Measurements from ENCODE around the gene CHRM2.

Gene CHRM2

GRCh38 chr7:136870866-136871487, 2.5 kb downstream of the CHRM2 start:
- intact Hi-C loops (cut with DNase I; ENCODE audit: low total_unique reads) = no loop called here
- no peak for TF ChIP-seq CTCF (IDR thresholded peaks at IDR 0.05)
- Histone ChIP-seq H3K27ac (no peak overlapping the region), H3K4me3 (peak overlapping the region in 1 of 2 donors; percentile 26), H3K27me3 (peaks cover 0 to 44% of the 10 kb centered on the region in 2 donors), H3K4me1 (peaks cover 0 to 31% (median 25%) of the 10 kb centered on the region in 4 donors), H3K9me3 (no peaks in the 10 kb centered on the region), H3K36me3 (no peaks in the 10 kb centered on the region)
- DNase-seq = no peak

DNA sequence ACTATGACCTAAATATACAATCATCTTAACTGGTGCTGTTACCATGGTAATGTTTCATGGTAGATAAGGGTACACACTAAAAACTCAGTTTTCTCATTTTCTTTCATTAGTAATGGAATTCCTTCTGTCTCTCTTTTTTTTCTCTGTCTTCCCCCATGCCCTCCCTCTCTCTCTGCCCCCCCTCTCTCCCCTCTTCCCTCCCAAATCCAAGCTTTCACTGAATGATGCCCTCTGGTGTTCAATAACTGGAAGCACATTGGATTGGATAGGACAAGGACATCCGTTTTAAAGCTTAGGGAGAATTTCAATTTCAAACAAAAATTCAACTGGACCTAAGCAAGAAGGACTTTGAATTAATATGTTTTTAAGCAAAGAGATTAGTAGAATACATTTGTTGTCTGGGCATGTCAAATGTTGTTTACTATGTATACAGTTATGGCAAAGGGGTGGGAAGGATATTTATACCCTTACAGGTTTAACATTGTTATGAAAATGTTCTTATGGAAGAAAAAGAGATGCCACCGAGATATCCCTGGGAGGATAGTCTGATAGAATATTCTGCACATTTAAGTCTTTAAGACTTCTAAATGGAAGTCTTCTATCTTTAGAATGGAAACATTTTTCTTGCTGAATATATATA, 6.1 kb downstream of the CHRM2 start:
- Histone ChIP-seq H3K36me3 (no peaks in the 10 kb centered on the region), H3K9me3 (no peaks in the 10 kb centered on the region), H3K27ac (no peak overlapping the region), H3K4me3 (no peak overlapping the region), H3K4me1 (peaks cover 0 to 20% (median 16%) of the 10 kb centered on the region in 4 donors), H3K27me3 (peaks cover 0 to 28% of the 10 kb centered on the region in 2 donors)
- TF ChIP-seq CTCF (IDR thresholded peaks at IDR 0.05) = no peak
- intact Hi-C loops (cut with DNase I; ENCODE audit: low total_unique reads) = no loop called here
- no peak for DNase-seq

GRCh38 chr7:136877509-136877908, 9.1 kb downstream of the CHRM2 start:
- peaks cover 0 to under 1% of the 10 kb centered on the region in 2 donors for H3K27me3 ChIP-seq
- TF ChIP-seq CTCF (IDR thresholded peaks at IDR 0.05) = no peak
- no peaks in the 10 kb centered on the region for H3K4me1 ChIP-seq
- DNase-seq = no peak
- intact Hi-C loops (cut with DNase I; ENCODE audit: low total_unique reads) = no loop called here
- no peak overlapping the region for H3K4me3 ChIP-seq
- H3K9me3 ChIP-seq = no peaks in the 10 kb centered on the region
- no peak overlapping the region for H3K27ac ChIP-seq
- H3K36me3 ChIP-seq = no peaks in the 10 kb centered on the region

DNA sequence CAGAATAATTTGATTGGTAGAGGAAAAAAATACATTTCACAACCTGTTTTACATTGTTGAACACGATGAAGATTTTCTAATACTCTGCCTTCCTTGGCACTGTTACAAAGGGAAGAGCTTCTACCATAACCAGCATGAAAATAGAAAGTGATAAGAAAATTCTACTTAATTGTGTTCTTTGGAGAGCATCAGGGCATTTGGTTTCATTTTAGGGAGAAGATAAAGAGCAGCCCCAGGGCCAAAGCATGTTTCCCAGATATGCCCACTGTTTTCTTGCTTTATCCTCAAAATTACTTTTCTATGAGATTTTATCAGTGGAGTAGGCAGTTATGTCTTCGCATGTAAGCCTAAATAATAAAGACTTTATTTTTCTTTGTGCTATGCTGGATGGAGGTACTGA, 9.5 kb downstream of the CHRM2 start:
- TF ChIP-seq CTCF (IDR thresholded peaks at IDR 0.05) = no peak
- H3K27ac ChIP-seq = no peak overlapping the region
- H3K4me3 ChIP-seq = no peak overlapping the region
- intact Hi-C loops (cut with DNase I; ENCODE audit: low total_unique reads) = no loop called here
- DNase-seq = no peak
- H3K4me1 ChIP-seq = no peaks in the 10 kb centered on the region
- H3K36me3 ChIP-seq = no peaks in the 10 kb centered on the region
- H3K27me3 ChIP-seq = no peaks in the 10 kb centered on the region
- no peaks in the 10 kb centered on the region for H3K9me3 ChIP-seq

GRCh38 chr7:136878878-136879277, 10.4 kb downstream of the CHRM2 start:
- intact Hi-C loops (cut with DNase I; ENCODE audit: low total_unique reads) = no loop called here
- H3K9me3 ChIP-seq = no peaks in the 10 kb centered on the region
- no peak overlapping the region for H3K27ac ChIP-seq
- no peaks in the 10 kb centered on the region for H3K27me3 ChIP-seq
- DNase-seq = no peak
- TF ChIP-seq CTCF (IDR thresholded peaks at IDR 0.05) = no peak
- no peak overlapping the region for H3K4me3 ChIP-seq
- no peaks in the 10 kb centered on the region for H3K4me1 ChIP-seq
- no peaks in the 10 kb centered on the region for H3K36me3 ChIP-seq
